K562 (cell line): ENCODE data around the gene PIP4K2A. TPM values are rescaled to one million over a fixed set of nuclear protein-coding genes. Genes with fewer than 3 reads are reported as not detected.

Source experiments
- ATF7 ChIP-seq: fragments of 450-650 bp; IDR thresholded peaks from 2 replicates; pipeline ENCODE4 v1.7.1; 2014; ENCODE audit warnings: mild to moderate bottlenecking, moderate library complexity
- BHLHE40 ChIP-seq: IDR thresholded peaks from 2 replicates; pipeline ENCODE4 v1.6.1; 2011; ENCODE audit warnings: low read length, improper control_type of control experiment
- DPF2 ChIP-seq: fragments of 450-650 bp; IDR thresholded peaks from 2 replicates; pipeline ENCODE4 v1.6.1; 2016
- FOXM1 ChIP-seq, 2 experiments: fragments of 450-650 bp in 1 of 2; sonication (generic) in 1 of 2; formaldehyde crosslinking in 1 of 2; IDR thresholded peaks; 2 replicates each; pipeline versions ENCODE4 v1.6.1 to v1.9.0; 2017 to 2022; ENCODE audit warnings: low read depth in 2 of 2, mild to moderate bottlenecking in 2 of 2, missing genetic modification reagents in 1 of 2, moderate library complexity in 1 of 2
- HOXB6 ChIP-seq: fragments of 250-450 bp; sonication (Bioruptor Pico); IDR thresholded peaks from 2 replicates; pipeline ENCODE4 v1.5.1; 2022; ENCODE audit warnings: mild to moderate bottlenecking, borderline replicate concordance
- RBBP5 ChIP-seq: fragments of 200-600 bp; sonication (generic); IDR thresholded peaks from 2 replicates; pipeline ENCODE4 v1.6.1; 2012; ENCODE audit warnings: borderline replicate concordance, mild to moderate bottlenecking, low read length, control low read depth, inconsistent platforms; ENCODE audit not compliant: insufficient read depth, poor library complexity, severe bottlenecking
- RBM17 ChIP-seq: fragments of 200-400 bp; formaldehyde crosslinking; IDR thresholded peaks from 2 replicates; pipeline ENCODE4 v1.6.1; 2017; ENCODE audit warnings: low read depth, mild to moderate bottlenecking, low read length, borderline replicate concordance
- THRAP3 ChIP-seq: fragments of 450-650 bp; IDR thresholded peaks from 2 replicates; pipeline ENCODE4 v1.6.1; 2016; ENCODE audit warnings: mild to moderate bottlenecking, inconsistent platforms, borderline replicate concordance
- TRIM24 ChIP-seq, 2 experiments: fragments of 450-650 bp; IDR thresholded peaks; 2 replicates each; pipeline ENCODE4 v1.6.1; 2016
- ZNF124 ChIP-seq: sonication (generic); formaldehyde crosslinking; IDR thresholded peaks from 2 replicates; pipeline ENCODE4 v1.8.1; 2022; ENCODE audit warnings: missing genetic modification reagents
- ZNF282 ChIP-seq: sonication (generic); formaldehyde crosslinking; IDR thresholded peaks from 2 replicates; pipeline ENCODE4 v1.8.1; 2023; ENCODE audit warnings: missing genetic modification reagents
- ZNF57 ChIP-seq: fragments of 450-650 bp; formaldehyde crosslinking; IDR thresholded peaks from 2 replicates; pipeline ENCODE4 v1.4.0; 2020; ENCODE audit warnings: mild to moderate bottlenecking, moderate library complexity
- ZNF75A ChIP-seq: fragments of 450-650 bp; formaldehyde crosslinking; IDR thresholded peaks from 2 replicates; pipeline ENCODE4 v1.4.0; 2020; ENCODE audit warnings: mild to moderate bottlenecking
- ZNF780A ChIP-seq: fragments of 250-450 bp; sonication (Bioruptor Pico); IDR thresholded peaks from 2 replicates; pipeline ENCODE4 v1.5.0; 2021; ENCODE audit warnings: mild to moderate bottlenecking
- polyA plus RNA-seq, 8 experiments: library from polyadenylated mRNA; depleted of rRNA in 4 of 8; stranded (reverse) in 5 of 8; unstranded in 3 of 8; fragments of >200 nt; fragmentation: Nextera tagmentation in 2 of 8; fragmentation: Illumina TruSeq in 1 of 8; extraction: Ambion mirVana in 2 of 8; extraction: Trizol in 1 of 8; gene quantifications; 2 replicates each; pipeline versions ENCODE4 v1.2.1 to v1.2.3, GENCODE V29; 2011 to 2014; ENCODE audit warnings: inconsistent platforms in 1 of 8, missing spikeins in 1 of 8
- total RNA-seq, 7 experiments: library from RNA; depleted of rRNA in 6 of 7; stranded (reverse); fragments of >200 nt in 6 of 7; fragmentation: Illumina TruSeq in 2 of 7; extraction: Trizol in 2 of 7; gene quantifications; 2 replicates each; pipeline versions ENCODE4 v1.2.1 to v1.2.3, GENCODE V29; 2011 to 2021; ENCODE audit warnings: low replicate concordance in 1 of 7
- TF ChIP-seq, protein P1 (sequence below), 2 experiments: fragments of 450-650 bp in 1 of 2; sonication (generic) in 1 of 2; formaldehyde crosslinking in 1 of 2; IDR thresholded peaks; 2 replicates each; pipeline versions ENCODE4 v1.7.1 to v1.9.0; 2016 to 2022; ENCODE audit warnings: inconsistent platforms in 1 of 2, mild to moderate bottlenecking in 1 of 2, missing genetic modification reagents in 1 of 2
- TF ChIP-seq, protein P2 (sequence below): fragments of 450-650 bp; IDR thresholded peaks from one replicate; pipeline ENCODE4 v1.6.1; 2018; ENCODE audit warnings: mild to moderate bottlenecking, moderate library complexity; ENCODE audit not compliant: partially characterized antibody

The PIP4K2A gene
- total and polyA plus RNA-seq, 9 of the 15 experiments (the other 6 are each of a cell fraction or from before 2014, with no cell fraction given): 35.6 to 117 (median 71.9) TPM

DNA sequence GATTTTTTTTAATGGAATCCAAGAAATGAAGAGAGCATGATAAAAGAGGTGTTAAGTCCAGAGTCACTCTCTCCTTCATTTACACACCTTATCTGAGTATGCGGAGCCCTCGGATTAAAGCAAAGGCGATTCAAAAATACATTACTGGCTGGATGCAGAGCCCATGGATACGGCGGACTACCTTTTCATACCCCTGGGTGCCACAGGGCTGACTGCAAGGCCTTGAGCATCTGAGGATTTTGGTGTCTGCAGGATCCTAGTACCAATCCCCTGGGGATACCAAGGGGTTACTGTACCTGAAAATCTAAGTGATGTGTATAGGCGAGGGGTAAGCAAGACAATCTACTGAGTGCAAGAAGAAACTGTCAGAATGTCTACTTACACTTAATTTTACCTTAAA, 20.5 kb downstream of the PIP4K2A start (continued):
- TF ChIP-seq, protein P1, sequence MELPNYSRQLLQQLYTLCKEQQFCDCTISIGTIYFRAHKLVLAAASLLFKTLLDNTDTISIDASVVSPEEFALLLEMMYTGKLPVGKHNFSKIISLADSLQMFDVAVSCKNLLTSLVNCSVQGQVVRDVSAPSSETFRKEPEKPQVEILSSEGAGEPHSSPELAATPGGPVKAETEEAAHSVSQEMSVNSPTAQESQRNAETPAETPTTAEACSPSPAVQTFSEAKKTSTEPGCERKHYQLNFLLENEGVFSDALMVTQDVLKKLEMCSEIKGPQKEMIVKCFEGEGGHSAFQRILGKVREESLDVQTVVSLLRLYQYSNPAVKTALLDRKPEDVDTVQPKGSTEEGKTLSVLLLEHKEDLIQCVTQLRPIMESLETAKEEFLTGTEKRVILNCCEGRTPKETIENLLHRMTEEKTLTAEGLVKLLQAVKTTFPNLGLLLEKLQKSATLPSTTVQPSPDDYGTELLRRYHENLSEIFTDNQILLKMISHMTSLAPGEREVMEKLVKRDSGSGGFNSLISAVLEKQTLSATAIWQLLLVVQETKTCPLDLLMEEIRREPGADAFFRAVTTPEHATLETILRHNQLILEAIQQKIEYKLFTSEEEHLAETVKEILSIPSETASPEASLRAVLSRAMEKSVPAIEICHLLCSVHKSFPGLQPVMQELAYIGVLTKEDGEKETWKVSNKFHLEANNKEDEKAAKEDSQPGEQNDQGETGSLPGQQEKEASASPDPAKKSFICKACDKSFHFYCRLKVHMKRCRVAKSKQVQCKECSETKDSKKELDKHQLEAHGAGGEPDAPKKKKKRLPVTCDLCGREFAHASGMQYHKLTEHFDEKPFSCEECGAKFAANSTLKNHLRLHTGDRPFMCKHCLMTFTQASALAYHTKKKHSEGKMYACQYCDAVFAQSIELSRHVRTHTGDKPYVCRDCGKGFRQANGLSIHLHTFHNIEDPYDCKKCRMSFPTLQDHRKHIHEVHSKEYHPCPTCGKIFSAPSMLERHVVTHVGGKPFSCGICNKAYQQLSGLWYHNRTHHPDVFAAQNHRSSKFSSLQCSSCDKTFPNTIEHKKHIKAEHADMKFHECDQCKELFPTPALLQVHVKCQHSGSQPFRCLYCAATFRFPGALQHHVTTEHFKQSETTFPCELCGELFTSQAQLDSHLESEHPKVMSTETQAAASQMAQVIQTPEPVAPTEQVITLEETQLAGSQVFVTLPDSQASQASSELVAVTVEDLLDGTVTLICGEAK (IDR thresholded peaks at IDR 0.05): no peak
- TF ChIP-seq, protein P1 (CRISPR knock-in tag; IDR thresholded peaks at IDR 0.05): no peak
- TF ChIP-seq RBBP5 (peak; percentile 31), DPF2 (peak; percentile 35), TRIM24 (IDR thresholded peaks at IDR 0.05) (no peak), THRAP3 (no peak), BHLHE40 (no peak), ATF7 (0 out of 2 replicates have a peak, but pooled peaks have one; percentile 6), ZNF57 (CRISPR knock-in tag) (no peak), FOXM1 (IDR thresholded peaks at IDR 0.05; ENCODE audit: low read depth) (no peak), FOXM1 (CRISPR knock-in tag; IDR thresholded peaks at IDR 0.05; ENCODE audit: low read depth) (no peak), RBM17 (no peak), HOXB6 (CRISPR knock-in tag) (no peak), ZNF124 (CRISPR knock-in tag) (no peak), ZNF75A (CRISPR knock-in tag) (no peak), ZNF780A (no peak), ZNF282 (CRISPR knock-in tag) (no peak)
- TF ChIP-seq, protein P2, sequence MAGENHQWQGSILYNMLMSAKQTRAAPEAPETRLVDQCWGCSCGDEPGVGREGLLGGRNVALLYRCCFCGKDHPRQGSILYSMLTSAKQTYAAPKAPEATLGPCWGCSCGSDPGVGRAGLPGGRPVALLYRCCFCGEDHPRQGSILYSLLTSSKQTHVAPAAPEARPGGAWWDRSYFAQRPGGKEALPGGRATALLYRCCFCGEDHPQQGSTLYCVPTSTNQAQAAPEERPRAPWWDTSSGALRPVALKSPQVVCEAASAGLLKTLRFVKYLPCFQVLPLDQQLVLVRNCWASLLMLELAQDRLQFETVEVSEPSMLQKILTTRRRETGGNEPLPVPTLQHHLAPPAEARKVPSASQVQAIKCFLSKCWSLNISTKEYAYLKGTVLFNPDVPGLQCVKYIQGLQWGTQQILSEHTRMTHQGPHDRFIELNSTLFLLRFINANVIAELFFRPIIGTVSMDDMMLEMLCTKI: no peak
